ENCODE measurements around the gene LCOR.

Gene LCOR

DNA sequence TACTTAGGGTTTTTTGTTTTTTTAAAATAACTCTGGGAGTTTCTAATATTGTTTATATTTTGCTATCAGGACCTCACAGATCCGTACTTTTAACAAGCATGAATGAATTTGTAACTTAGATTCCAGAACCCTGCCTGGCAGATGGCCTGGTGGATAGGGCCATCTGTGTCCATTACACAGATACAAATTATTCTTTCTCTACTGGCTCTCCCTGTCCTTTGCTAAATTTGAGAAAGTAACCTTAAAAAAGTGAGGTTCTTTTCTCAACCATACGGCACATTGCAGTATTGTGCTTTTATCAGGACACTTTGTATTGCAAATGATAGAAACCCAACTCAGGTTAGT lies 26.6 kb downstream of the LCOR start:
- Histone ChIP-seq H3K4me3 (ENCODE audit: low read length) (no peak overlapping the region), H2AFZ (ENCODE audit: low read length) (no peak overlapping the region), H3K27me3 (replicated peaks; ENCODE audit: insufficient read depth, low read length) (no peaks in the 10 kb centered on the region), H3K9ac (ENCODE audit: low read length) (no peak overlapping the region), H3K9me3 (replicated peaks; ENCODE audit: insufficient read depth, low read length) (no peaks in the 10 kb centered on the region), H3K4me1 (ENCODE audit: low read length) (no peaks in the 10 kb centered on the region), H3F3A (ENCODE audit: insufficient read depth, low read length) (no peaks in the 10 kb centered on the region), H3K27ac (ENCODE audit: low read length) (no peak overlapping the region), H3K36me3 (replicated peaks; ENCODE audit: insufficient read depth, low read length) (no peaks in the 10 kb centered on the region), H3K79me2 (ENCODE audit: low read length) (peaks cover 76% of the 10 kb centered on the region), H4K20me1 (ENCODE audit: insufficient read depth, low read length) (peaks cover 9% of the 10 kb centered on the region; the same call in 1 of the 2 replicates), H3K4me2 (ENCODE audit: low read depth, low read length) (no peak overlapping the region), H3K9me2 (replicated peaks; ENCODE audit: insufficient read depth, low read length) (no peaks in the 10 kb centered on the region)
- no peak for DNase-seq
- TF ChIP-seq EZH2 (optimal IDR thresholded peaks at IDR 0.05; ENCODE audit: low read depth, low read length) (no peak), EZH2phosphoT487 (IDR thresholded peaks at IDR 0.05; ENCODE audit: low read length) (no peak)
- TF ChIP-seq, protein P1, sequence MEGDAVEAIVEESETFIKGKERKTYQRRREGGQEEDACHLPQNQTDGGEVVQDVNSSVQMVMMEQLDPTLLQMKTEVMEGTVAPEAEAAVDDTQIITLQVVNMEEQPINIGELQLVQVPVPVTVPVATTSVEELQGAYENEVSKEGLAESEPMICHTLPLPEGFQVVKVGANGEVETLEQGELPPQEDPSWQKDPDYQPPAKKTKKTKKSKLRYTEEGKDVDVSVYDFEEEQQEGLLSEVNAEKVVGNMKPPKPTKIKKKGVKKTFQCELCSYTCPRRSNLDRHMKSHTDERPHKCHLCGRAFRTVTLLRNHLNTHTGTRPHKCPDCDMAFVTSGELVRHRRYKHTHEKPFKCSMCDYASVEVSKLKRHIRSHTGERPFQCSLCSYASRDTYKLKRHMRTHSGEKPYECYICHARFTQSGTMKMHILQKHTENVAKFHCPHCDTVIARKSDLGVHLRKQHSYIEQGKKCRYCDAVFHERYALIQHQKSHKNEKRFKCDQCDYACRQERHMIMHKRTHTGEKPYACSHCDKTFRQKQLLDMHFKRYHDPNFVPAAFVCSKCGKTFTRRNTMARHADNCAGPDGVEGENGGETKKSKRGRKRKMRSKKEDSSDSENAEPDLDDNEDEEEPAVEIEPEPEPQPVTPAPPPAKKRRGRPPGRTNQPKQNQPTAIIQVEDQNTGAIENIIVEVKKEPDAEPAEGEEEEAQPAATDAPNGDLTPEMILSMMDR (IDR thresholded peaks at IDR 0.05; ENCODE audit: low read length): no peak

GRCh38 chr10:96860631-96861277 lies 28.7 kb downstream of the LCOR start:
- H3K9ac ChIP-seq (ENCODE audit: low read length): no peak overlapping the region
- TF ChIP-seq EZH2 (optimal IDR thresholded peaks at IDR 0.05; ENCODE audit: low read depth, low read length) (no peak), EZH2phosphoT487 (IDR thresholded peaks at IDR 0.05; ENCODE audit: low read length) (no peak)
- TF ChIP-seq, protein P1 (IDR thresholded peaks at IDR 0.05; ENCODE audit: low read length): no peak
- peaks cover 3% of the 10 kb centered on the region; the same call in 1 of the 2 replicates for H4K20me1 ChIP-seq (ENCODE audit: insufficient read depth, low read length)
- peaks cover 82% of the 10 kb centered on the region for H3K79me2 ChIP-seq (ENCODE audit: low read length)
- H3K9me3 ChIP-seq (replicated peaks; ENCODE audit: insufficient read depth, low read length): no peaks in the 10 kb centered on the region
- no peaks in the 10 kb centered on the region for H3K27me3 ChIP-seq (replicated peaks; ENCODE audit: insufficient read depth, low read length)
- H3K4me3 ChIP-seq (ENCODE audit: low read length): no peak overlapping the region
- H3K4me1 ChIP-seq (ENCODE audit: low read length): no peaks in the 10 kb centered on the region
- no peak overlapping the region for H3K27ac ChIP-seq (ENCODE audit: low read length)
- DNase-seq: no peak
- no peaks in the 10 kb centered on the region for H3K36me3 ChIP-seq (replicated peaks; ENCODE audit: insufficient read depth, low read length)
- H3F3A ChIP-seq (ENCODE audit: insufficient read depth, low read length): no peaks in the 10 kb centered on the region
- no peak overlapping the region for H3K4me2 ChIP-seq (ENCODE audit: low read depth, low read length)
- H3K9me2 ChIP-seq (replicated peaks; ENCODE audit: insufficient read depth, low read length): no peaks in the 10 kb centered on the region
- no peak overlapping the region for H2AFZ ChIP-seq (ENCODE audit: low read length)

DNA sequence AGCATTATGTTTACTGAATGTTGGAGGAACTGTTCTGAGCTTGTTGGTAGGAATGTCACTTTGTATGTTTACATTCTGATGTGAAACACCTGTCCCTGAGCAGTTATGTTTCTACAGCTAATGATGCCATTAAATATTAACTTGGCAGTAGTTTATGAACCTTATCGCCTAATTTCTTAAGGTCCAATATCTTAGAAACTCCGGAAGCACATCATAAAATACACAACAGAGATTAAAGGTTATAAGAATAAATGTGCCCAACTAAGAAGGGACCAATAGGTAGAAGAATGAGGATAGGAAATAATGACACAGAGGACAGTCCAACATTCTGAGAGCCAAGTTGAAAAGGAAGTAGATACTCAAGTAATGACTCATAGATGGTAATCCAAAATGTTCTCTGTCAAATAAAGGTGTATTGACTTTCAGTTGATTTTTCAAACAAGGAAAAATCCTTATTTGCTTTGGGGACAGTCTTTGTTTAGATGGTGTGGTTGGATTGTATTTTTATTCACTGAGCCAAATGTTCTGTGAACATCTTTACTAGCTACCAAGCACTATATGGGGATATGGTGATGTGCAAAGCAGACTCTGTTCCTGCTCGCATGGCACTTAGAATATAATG lies 31.9 kb downstream of the LCOR start:
- Histone ChIP-seq H3K79me2 (ENCODE audit: low read length) (peaks cover 78% of the 10 kb centered on the region), H3K9me3 (replicated peaks; ENCODE audit: insufficient read depth, low read length) (no peaks in the 10 kb centered on the region), H2AFZ (ENCODE audit: low read length) (no peak overlapping the region), H3K4me3 (ENCODE audit: low read length) (no peak overlapping the region), H3K27ac (ENCODE audit: low read length) (no peak overlapping the region), H3K9me2 (replicated peaks; ENCODE audit: insufficient read depth, low read length) (no peaks in the 10 kb centered on the region), H3K4me1 (ENCODE audit: low read length) (no peaks in the 10 kb centered on the region), H3K27me3 (replicated peaks; ENCODE audit: insufficient read depth, low read length) (no peaks in the 10 kb centered on the region), H3K36me3 (replicated peaks; ENCODE audit: insufficient read depth, low read length) (no peaks in the 10 kb centered on the region), H4K20me1 (ENCODE audit: insufficient read depth, low read length) (no peaks in the 10 kb centered on the region), H3K4me2 (ENCODE audit: low read depth, low read length) (no peak overlapping the region), H3K9ac (ENCODE audit: low read length) (no peak overlapping the region), H3F3A (ENCODE audit: insufficient read depth, low read length) (no peaks in the 10 kb centered on the region)
- TF ChIP-seq EZH2phosphoT487 (IDR thresholded peaks at IDR 0.05; ENCODE audit: low read length) (no peak), EZH2 (optimal IDR thresholded peaks at IDR 0.05; ENCODE audit: low read depth, low read length) (no peak)
- TF ChIP-seq, protein P1 (IDR thresholded peaks at IDR 0.05; ENCODE audit: low read length): no peak
- no peak for DNase-seq
